ENCODE measurements around the gene ARHGAP10. TPM values are rescaled to one million over a fixed set of nuclear protein-coding genes. Genes with fewer than 3 reads are reported as not detected.

Gene ARHGAP10
- total and polyA plus RNA-seq, 2 donors (not counting 1 experiment from before 2014, with no cell fraction given), result 0.10 to 0.34 TPM

DNA sequence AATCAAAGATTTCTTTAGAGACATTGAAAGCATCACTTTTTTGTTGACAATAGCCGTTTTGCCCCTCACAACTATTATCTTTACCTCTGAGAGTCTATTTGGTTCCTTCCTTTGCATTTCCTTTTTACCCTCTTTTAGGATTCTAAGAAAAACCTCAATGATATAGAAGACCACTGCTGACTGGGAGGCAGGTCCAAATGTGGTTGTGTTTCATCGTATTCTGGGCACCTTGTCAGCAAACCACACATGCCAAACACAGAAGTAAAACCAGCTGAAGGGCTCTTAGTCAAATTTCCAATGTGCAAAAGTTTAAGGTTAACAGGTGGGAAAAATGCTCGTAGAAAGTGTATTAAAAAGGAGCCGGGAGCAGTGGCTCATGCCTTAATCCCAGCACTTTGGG, 42.8 kb upstream of the ARHGAP10 start:
- Histone ChIP-seq H3K27ac (ENCODE audit: low read length in 2 of 2) (no peak overlapping the region), H3K4me1 (ENCODE audit: control insufficient read depth in 2 of 2, insufficient read depth in 2 of 2, low read length in 2 of 2) (peaks cover 5 to 7% of the 10 kb centered on the region in 2 donors), H4K20me1 (ENCODE audit: control insufficient read depth, insufficient read depth, low read length, poor library complexity, severe bottlenecking) (no peaks in the 10 kb centered on the region), H3K27me3 (replicated peaks in 1 of 4; ENCODE audit: control extremely low read depth in 1 of 4, control insufficient read depth in 3 of 4, insufficient read depth in 4 of 4, low read length in 3 of 4) (peaks cover 0 to 14% (median 6%) of the 10 kb centered on the region in 4 experiments), H3K4me2 (replicated peaks; ENCODE audit: low read depth, low read length, poor library complexity, severe bottlenecking) (no peak overlapping the region), H3K9ac (ENCODE audit: low read length) (no peak overlapping the region), H2AFZ (ENCODE audit: insufficient read depth, low read depth, low read length, poor library complexity, severe bottlenecking) (no peak overlapping the region), H3K79me2 (ENCODE audit: control insufficient read depth, insufficient read depth, low read length) (no peaks in the 10 kb centered on the region), H3K4me3 (ENCODE audit: control extremely low read depth in 1 of 5, extremely low read depth in 1 of 5, insufficient read depth in 1 of 5, low read depth in 2 of 5, low read length in 4 of 5) (no peak overlapping the region), H3K36me3 (replicated peaks in 1 of 2; ENCODE audit: control extremely low read depth in 1 of 2, control insufficient read depth in 1 of 2, extremely low read depth in 1 of 2, insufficient read depth in 2 of 2, low read length in 1 of 2) (no peaks in the 10 kb centered on the region), H3K9me3 (ENCODE audit: control extremely low read depth in 1 of 3, control insufficient read depth in 2 of 3, insufficient read depth in 1 of 3, low read length in 2 of 3) (no peaks in the 10 kb centered on the region)
- WGBS (ENCODE audit: insufficient coverage), result 21% methylated on average over 3 of the region's 4 CpGs
- ATAC-seq (ENCODE audit: low read depth), result no peak
- H3K27ac Mint-ChIP-seq, result no peak overlapping the region
- intact Hi-C loops (cut with micrococcal nuclease), result no loop called here
- no peak for DNase-seq
- H3K9me3 Mint-ChIP-seq (ENCODE audit: insufficient read depth), result no peaks in the 10 kb centered on the region
- ChIA-PET POLR2A (no interaction called here), CTCF (no interaction called here)
- H3K4me3 Mint-ChIP-seq, result no peak overlapping the region
- TF ChIP-seq, protein P1, sequence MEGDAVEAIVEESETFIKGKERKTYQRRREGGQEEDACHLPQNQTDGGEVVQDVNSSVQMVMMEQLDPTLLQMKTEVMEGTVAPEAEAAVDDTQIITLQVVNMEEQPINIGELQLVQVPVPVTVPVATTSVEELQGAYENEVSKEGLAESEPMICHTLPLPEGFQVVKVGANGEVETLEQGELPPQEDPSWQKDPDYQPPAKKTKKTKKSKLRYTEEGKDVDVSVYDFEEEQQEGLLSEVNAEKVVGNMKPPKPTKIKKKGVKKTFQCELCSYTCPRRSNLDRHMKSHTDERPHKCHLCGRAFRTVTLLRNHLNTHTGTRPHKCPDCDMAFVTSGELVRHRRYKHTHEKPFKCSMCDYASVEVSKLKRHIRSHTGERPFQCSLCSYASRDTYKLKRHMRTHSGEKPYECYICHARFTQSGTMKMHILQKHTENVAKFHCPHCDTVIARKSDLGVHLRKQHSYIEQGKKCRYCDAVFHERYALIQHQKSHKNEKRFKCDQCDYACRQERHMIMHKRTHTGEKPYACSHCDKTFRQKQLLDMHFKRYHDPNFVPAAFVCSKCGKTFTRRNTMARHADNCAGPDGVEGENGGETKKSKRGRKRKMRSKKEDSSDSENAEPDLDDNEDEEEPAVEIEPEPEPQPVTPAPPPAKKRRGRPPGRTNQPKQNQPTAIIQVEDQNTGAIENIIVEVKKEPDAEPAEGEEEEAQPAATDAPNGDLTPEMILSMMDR (IDR thresholded peaks at IDR 0.05), result no peak
- TF ChIP-seq EZH2 (IDR thresholded peaks at IDR 0.05; ENCODE audit: borderline replicate concordance, insufficient read depth, low read depth, low read length, poor library complexity, severe bottlenecking), result no peak
- peaks cover 12% of the 10 kb centered on the region for H3K27me3 Mint-ChIP-seq
- H3K4me1 Mint-ChIP-seq, result peaks cover 11% of the 10 kb centered on the region

DNA sequence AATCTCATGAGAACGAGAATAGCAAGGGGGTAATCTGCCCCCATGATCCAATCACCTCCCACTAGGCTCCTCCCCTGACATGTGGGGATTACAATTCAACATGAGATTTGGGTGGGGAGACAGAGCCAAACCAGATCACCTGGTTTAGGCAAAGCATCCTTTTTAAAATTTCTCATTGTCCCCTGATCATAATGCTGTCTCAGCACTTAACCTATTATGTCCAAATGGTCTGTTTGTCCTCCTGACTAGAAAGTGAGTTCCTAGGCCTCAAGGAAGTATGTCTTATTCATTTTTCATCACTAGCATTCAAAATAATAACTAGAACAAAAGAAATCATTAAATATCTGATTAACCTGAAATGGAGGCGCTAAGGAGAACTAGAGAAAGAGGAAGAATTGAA, 40.1 kb upstream of the ARHGAP10 start:
- no peak for ATAC-seq (ENCODE audit: low read depth)
- Mint-ChIP-seq H3K27ac (no peak overlapping the region), H3K27me3 (peaks cover 21% of the 10 kb centered on the region), H3K4me1 (no peaks in the 10 kb centered on the region), H3K9me3 (ENCODE audit: insufficient read depth) (no peaks in the 10 kb centered on the region), H3K4me3 (no peak overlapping the region)
- Histone ChIP-seq H3K27ac (ENCODE audit: low read length in 2 of 2) (no peak overlapping the region), H3K4me3 (ENCODE audit: control extremely low read depth in 1 of 5, extremely low read depth in 1 of 5, insufficient read depth in 1 of 5, low read depth in 2 of 5, low read length in 4 of 5) (no peak overlapping the region), H3K9ac (ENCODE audit: low read length) (no peak overlapping the region), H3K27me3 (replicated peaks in 1 of 4; ENCODE audit: control extremely low read depth in 1 of 4, control insufficient read depth in 3 of 4, insufficient read depth in 4 of 4, low read length in 3 of 4) (peaks cover 0 to 14% (median 6%) of the 10 kb centered on the region in 4 experiments), H4K20me1 (ENCODE audit: control insufficient read depth, insufficient read depth, low read length, poor library complexity, severe bottlenecking) (no peaks in the 10 kb centered on the region), H3K4me1 (ENCODE audit: control insufficient read depth in 2 of 2, insufficient read depth in 2 of 2, low read length in 2 of 2) (no peaks in the 10 kb centered on the region), H3K79me2 (ENCODE audit: control insufficient read depth, insufficient read depth, low read length) (no peaks in the 10 kb centered on the region), H3K4me2 (replicated peaks; ENCODE audit: low read depth, low read length, poor library complexity, severe bottlenecking) (no peak overlapping the region), H3K9me3 (ENCODE audit: control extremely low read depth in 1 of 3, control insufficient read depth in 2 of 3, insufficient read depth in 1 of 3, low read length in 2 of 3) (no peaks in the 10 kb centered on the region), H3K36me3 (replicated peaks in 1 of 2; ENCODE audit: control extremely low read depth in 1 of 2, control insufficient read depth in 1 of 2, extremely low read depth in 1 of 2, insufficient read depth in 2 of 2, low read length in 1 of 2) (no peaks in the 10 kb centered on the region), H2AFZ (ENCODE audit: insufficient read depth, low read depth, low read length, poor library complexity, severe bottlenecking) (no peak overlapping the region)
- POLR2A ChIA-PET, result no interaction called here
- intact Hi-C loops (cut with micrococcal nuclease), result no loop called here
- CTCF ChIA-PET, result no interaction called here
- DNase-seq, result no peak
- no CpG with 5 or more reads among the region's 2 CpGs for WGBS (ENCODE audit: insufficient coverage)
- TF ChIP-seq, protein P1 (IDR thresholded peaks at IDR 0.05), result no peak
- no peak for TF ChIP-seq EZH2 (IDR thresholded peaks at IDR 0.05; ENCODE audit: borderline replicate concordance, insufficient read depth, low read depth, low read length, poor library complexity, severe bottlenecking)

Measured in B cell (primary cell).